D721Med (cell line): Measurements from ENCODE around the gene DOK7.

Experiments
- DNase-seq: peaks from one replicate; pipeline ENCODE4 v3.0.0; 2011; ENCODE audit warnings: low spot score; ENCODE audit not compliant: insufficient read length
- FAIRE-seq: peaks from 2 replicates; lab custom pipeline; 2011; peaks lifted over from hg19 to GRCh38; lab: Jason Lieb, UNC
- TF ChIP-seq, protein P1 (sequence below): IDR thresholded peaks from 2 replicates; pipeline ENCODE4 v1.5.1; 2012; ENCODE audit warnings: mild to moderate bottlenecking, control low read depth; ENCODE audit not compliant: insufficient read depth; ENCODE audit errors: missing control alignments

The DOK7 gene

DNA sequence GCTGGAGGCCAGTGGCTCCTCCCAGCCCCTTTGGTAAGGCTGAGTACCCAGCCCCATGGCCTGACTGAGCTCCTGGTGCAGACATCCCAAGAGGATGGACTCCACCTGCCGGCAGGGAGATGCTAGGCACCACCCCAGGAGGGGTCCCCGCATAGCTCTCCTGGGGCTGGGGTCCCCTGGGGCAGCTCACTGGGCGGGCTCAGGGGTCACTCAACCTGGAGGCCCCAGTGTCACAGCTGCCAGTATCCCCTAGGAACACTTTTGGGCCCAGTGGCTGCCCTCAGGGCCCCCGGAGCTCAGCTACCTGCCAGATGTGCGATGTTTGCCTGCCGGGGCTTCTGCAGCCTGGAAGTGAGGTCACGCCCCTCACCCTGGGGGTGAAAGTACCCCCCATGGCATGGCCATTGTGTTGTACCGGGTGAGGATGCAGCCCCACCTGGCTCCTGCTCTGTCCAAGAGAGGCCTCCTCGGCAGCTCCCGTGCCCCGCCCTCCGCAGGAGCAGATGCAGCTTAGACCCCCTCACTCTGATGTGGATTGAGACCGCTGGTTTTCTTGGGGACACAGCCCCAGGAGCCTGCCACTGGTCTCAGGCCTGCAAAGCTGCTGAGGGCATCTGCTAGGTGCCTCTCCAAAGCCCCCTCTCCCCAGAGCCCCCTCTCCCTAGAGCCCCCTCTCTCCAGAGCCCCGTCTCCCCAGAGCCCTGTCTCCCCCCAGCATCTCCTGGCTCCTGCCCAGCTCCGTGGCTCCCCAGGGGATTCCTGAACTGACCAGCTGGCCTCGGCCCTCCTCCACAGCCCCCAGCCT is 28.0 kb upstream of the DOK7 start:
- no peak for FAIRE-seq
- no peak for DNase-seq

DNA sequence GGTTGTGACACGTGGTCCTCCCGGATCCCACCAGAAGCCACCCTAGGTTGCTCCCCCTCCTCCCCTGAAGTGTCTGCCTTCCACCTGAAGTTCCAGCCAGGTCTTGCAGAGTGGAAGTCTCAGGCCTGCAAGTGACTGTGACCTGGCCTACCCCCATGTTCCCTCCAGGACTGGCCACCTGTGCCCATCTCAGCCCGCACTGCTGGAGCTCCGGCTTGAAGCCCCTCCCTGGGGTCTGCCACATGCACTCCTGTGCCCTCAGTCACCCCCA is 27.5 kb upstream of the DOK7 start:
- FAIRE-seq (no peak), DNase-seq (no peak)
- TF ChIP-seq, protein P1, sequence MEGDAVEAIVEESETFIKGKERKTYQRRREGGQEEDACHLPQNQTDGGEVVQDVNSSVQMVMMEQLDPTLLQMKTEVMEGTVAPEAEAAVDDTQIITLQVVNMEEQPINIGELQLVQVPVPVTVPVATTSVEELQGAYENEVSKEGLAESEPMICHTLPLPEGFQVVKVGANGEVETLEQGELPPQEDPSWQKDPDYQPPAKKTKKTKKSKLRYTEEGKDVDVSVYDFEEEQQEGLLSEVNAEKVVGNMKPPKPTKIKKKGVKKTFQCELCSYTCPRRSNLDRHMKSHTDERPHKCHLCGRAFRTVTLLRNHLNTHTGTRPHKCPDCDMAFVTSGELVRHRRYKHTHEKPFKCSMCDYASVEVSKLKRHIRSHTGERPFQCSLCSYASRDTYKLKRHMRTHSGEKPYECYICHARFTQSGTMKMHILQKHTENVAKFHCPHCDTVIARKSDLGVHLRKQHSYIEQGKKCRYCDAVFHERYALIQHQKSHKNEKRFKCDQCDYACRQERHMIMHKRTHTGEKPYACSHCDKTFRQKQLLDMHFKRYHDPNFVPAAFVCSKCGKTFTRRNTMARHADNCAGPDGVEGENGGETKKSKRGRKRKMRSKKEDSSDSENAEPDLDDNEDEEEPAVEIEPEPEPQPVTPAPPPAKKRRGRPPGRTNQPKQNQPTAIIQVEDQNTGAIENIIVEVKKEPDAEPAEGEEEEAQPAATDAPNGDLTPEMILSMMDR = no peak

More for the DNA sequence above, 28.0 kb upstream of the DOK7 start:
- TF ChIP-seq, protein P1 = no peak

DNA sequence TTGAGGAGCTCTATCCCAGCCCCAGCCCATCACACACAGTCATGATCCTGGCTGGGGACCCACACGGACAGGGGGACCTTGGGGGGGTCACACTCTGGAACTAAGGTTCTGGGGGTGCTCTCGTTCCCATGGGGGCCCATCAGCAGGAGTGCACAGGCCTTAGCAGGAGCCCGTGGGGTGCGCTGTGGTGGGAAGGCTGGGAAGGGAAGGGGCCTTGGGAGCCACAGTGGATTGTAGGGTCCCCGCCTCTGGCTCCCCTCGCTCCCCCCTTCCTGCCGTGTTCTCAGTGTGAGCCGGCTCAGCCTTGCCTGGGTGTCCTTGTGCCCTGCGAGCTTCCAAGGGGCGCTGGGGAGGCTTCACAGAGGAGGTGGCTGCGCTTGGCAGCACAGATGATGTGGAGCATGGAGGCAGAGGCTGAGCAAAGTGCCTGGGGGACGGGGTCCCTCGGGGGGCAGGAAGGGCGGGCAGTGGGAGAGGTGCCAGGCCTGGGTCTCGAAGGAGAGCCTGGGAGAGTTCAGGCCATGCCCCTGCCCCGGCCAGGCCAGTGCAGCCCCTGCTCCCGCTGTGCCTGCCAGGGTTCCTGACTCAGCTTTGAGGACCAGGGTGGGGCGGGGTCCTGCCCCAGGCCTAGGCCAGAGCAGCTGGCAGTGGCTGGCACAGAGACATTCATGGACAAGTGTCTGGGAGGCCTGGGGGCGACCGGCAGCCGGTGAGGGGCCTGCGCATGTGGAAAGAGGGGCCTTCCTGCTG is 26.9 kb upstream of the DOK7 start:
- FAIRE-seq (no peak), DNase-seq (no peak)
- TF ChIP-seq, protein P1 = no peak

DNA sequence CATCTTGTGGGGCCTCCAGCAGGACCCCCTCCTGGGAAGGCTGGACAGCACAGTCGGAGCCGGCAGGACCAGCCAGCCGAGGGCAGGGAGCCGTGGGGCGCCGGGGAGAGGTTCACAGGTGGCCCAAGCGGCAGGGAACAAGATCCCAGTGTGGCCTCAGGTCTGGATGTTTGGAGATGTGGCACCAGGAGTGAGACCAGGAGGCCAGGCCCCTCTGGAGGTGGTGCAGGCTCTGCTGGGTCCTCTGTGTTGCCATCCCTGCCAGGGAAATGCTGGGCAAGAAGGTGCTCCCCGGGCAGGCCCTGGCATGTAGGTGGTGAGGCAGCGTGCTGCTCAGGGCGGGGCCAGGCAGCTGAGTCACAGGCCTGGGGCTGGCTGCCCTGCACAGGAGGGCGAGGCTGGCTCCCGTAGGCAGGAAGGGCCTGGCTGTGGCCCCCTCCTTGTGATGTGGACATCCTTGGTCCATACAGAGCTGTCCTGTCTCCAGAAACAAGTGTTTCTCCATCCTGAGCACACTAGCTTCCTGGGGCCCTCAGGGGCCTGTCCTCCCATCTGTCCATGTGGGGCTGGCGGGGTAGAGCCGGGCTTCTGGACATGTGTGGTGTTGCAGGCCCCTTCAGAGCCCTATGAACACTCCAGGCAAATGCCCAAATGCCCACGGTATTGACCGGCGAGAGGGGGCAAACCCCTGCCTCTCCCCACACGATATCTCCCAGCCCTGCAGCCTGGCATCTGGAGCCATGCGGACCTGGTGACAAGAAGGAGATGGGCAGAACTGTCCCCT is 26.1 kb upstream of the DOK7 start:
- DNase-seq (no peak), FAIRE-seq (no peak)
- TF ChIP-seq, protein P1 = no peak

DNA sequence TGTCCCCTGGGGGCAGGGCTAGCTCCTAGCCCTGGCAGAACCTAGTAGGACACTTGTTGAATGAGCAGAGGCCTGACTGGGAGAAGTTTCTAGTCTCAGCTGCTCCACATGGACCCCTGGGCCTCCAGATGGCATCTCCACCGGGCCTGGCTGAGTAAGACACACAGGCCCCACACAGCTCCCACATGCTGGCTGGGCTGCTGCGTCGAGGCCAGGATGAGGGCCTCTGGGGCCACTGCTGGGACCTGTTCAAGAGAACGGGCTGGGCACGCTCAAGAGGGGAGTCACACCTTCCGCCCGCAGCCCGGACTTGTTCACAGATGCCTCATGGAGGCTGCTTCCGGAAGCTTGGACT is 25.5 kb upstream of the DOK7 start:
- no peak for DNase-seq
- FAIRE-seq = no peak
- TF ChIP-seq, protein P1 = no peak

DNA sequence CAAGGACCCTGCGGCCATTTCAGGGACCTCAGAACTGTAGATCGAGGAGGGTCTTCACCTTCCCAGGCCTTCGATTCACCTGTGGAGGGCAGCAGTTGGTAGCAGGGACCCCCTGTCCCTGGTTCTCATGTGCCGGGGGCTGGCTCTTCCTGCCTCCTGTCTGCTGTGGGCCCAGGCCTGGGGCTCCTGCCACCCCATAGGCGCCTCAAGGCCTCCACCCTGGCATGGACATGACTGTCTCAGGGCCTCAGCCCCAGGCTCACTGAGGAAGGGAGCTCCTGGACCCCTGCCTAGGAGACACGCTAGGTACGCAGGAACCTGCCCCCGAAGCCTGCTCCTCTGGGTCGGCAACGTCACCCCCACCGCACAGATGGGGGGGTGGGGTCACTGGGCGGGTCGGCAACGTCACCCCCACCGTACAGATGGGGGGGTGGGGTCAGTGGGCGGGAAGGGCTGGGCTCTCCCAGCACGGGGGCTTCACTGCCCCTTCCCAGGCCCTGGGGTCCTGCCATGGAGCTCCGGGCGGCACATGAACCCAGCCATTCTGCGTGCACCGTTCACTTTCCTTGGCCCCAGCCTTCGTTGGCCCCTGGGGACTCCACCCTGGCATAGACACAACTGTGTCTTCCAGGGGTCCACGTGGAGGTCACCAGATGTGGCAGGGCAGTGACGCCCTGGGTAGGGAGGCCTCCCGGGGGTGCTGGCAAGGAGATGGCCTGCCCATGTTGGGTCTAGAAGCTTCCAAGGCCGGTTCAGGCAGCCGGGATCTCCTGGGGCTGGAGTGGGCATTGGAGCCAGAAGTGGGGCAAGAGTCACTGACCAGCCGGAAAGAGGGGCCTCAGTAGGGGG is 24.9 kb upstream of the DOK7 start:
- DNase-seq = no peak

More for the DNA sequence above, 24.9 kb upstream of the DOK7 start:
- no peak for FAIRE-seq
- TF ChIP-seq, protein P1 = no peak
